NCI-H1092 treated with DMSO at 0.1 percent for 48 hours (cell line): Measurements from ENCODE around the gene TEAD1.

Source experiments
- DNase-seq: peaks from one replicate; lab custom pipeline; 2025; lab: John Stamatoyannopoulos, UW

TEAD1 gene

DNA sequence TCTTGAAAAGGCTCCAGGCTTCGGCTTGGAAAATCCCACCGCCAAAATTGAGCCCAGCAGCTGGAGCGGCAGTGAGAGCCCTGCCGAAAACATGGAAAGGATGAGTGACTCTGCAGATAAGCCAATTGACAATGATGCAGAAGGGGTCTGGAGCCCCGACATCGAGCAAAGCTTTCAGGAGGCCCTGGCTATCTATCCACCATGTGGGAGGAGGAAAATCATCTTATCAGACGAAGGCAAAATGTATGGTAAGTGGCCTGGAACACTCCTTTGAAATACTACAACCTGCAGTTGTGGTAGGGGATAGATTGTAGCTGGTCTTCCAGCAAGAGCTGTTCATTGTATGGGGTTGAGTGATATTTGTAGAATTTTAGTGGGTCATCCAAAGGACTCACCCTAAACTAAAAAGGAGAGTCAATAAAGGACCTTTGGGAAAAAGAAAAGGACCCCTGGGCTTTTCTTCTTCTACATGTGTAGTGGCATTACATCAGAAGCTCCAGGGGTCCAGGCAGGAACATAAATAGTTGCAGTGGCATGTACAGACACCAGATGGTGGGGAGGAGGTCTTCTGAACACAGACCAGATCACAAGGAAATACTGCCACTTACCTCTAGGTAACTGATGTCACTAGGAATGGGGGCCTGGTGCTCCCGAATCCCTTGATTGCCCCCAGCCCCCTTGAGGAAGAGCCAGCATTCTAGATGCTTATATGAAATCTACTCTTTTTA, 90.1 kb downstream of the TEAD1 start:
- DNase-seq, result no peak

GRCh38 chr11:12765428-12765827, 91.2 kb downstream of the TEAD1 start:
- DNase-seq, result peak; percentile 36

GRCh38 chr11:12767027-12767426, 92.8 kb downstream of the TEAD1 start:
- DNase-seq, result no peak

DNA sequence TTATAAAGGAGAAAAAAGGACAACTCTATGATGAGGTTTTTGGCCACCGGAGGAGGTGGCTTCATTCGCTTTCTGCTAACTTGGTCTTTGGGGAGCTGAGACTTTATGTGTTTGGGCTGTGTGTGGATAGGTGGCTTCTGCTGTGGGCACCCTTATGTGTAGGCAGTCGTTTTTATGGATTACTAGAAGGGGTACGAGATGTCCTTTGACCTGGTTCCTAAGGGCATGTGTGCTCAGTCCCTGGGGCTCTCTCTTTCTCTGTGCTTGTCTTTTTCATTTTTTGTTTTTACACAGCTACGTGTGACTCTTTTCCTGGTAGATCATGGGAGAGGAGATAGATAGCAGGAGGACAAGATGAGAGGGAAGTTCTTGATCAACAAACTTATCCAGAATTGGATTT, 93.4 kb downstream of the TEAD1 start:
- DNase-seq, result no peak

- DNase-seq, result no peak
Observed at GRCh38 chr11:12768726-12769673, 94.8 kb downstream of the TEAD1 start.

- DNase-seq, result no peak
Observed at GRCh38 chr11:12769834-12770345, 95.7 kb downstream of the TEAD1 start.

DNA sequence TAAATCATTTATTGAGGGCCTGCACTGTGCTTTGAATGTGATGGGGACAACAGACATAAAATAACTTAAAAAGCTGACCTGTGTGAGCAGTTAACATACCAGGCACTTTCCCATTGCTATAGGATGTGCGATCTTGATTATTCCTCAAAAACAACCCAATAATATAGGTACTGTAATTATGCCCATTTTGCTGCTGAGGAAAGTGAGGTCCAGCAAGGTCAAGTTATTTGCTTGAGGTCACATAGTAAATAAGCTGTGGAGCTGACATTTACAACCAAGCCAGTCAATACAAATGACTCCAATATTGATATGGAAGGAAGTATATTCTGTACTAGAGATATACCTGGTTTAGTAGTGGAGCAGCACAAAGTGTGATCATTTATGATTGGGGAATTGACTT, 96.2 kb downstream of the TEAD1 start:
- DNase-seq, result no peak

GRCh38 chr11:12770966-12771597, 96.9 kb downstream of the TEAD1 start:
- no peak for DNase-seq

DNA sequence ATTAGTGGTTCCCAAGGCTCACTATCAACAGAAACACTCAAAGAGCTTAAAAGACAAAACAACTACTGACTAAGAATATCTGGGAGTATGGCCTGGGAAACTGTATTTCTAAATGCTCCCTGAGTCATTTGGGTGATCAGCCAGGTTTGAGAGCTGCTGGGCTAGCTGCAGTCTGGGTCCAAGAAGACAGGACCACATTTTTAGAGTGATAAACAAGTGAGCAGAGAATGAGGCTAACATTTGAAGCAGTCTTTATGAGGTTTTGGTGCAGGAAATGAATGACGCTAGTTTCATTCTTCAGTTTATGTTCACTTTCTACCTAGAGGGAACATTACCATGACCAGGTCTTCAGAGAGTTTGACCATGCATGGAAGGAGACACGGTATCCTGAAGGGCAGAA, 97.7 kb downstream of the TEAD1 start:
- no peak for DNase-seq

DNA sequence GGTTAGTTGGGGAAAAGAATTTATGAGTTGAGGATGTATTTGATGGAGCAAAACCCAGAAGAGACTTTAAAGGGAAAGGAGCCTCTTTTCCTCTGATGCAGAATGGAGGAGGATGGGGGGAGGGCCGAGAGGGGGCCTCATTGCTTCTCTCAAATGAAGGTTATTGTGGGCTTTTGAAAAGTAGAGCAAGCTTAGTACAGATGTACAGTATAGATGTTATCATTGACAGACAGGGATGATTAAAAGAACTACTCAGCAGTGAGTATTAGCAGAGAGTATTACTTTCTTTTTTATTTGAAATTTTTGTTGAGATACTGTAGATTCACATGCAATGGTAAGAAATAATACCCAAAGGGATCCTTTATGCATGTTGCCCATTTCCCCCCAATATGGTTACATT, 98.1 kb downstream of the TEAD1 start:
- DNase-seq, result no peak

DNA sequence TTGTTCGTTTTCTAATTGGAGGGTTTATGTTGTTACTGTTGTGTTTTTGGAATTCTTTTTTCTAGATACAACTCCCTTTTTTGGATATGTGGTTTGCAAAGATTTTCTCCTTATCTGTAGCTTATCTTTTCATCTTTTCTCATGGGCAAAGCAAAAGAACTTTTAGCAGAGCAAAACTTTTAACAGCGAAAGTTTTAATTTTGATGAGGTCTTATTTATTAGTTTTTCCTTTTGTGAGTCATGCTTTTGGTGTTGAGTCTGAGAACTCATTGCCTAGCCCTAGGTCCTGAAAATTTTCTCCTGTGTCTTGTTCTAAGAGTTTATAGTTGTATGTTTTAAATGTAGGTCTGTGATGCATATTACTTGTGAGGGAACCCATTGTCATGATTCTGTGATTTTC, 99.4 kb downstream of the TEAD1 start:
- no peak for DNase-seq

DNA sequence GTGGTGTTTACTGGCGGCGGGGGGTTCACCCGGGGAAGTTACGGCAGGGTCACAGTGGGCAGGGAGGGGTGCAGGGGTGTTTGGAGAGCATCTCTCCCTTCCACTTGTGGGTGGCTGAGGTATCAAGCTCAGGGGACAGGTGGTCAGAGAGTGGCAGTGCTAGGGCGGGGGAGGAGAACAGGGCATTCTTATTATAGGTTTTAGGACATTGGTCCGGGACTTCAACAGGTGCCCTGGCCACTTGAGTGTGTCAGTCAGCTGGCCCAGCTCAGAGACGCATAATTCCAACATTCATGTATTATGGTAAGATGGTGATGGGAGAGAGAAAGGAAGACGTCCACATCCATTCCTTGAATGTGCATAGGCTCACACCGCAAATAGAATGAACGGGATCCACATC, 101.7 kb downstream of the TEAD1 start:
- no peak for DNase-seq

GRCh38 chr11:12777208-12777874, 103.1 kb downstream of the TEAD1 start:
- peak; percentile 22 for DNase-seq

DNA sequence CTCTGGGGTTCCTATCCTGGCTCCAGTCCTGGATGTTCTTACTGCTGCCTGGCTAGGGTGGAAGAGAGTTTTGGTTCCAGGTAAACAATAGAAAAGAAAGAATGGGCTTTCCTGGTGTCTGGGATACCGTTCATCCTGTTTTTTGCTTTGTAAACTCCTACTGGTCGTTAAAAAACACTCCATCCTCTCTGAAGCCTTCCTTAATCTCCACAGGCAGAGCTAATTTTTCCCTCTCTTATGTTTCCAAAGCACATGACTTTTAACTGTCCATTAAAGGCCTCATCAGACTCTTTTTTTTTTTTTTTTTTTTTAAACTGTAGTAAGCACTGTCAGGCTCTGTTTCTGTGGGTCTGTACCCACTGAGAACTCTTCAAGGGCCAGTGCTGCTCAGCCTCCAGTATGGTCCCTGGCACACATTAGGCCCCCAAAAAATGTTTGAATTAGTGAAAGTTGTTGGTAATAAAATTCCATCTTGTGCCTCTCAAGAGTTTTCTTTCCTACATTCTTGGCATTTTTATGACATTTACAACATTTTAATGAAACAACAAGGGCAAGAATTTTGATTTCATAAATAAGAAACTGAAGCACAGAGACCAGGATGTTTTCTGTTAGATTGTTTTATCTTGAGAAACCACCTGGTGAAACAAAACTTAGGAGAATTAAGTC, 104.2 kb downstream of the TEAD1 start:
- DNase-seq, result peak; percentile 38

DNA sequence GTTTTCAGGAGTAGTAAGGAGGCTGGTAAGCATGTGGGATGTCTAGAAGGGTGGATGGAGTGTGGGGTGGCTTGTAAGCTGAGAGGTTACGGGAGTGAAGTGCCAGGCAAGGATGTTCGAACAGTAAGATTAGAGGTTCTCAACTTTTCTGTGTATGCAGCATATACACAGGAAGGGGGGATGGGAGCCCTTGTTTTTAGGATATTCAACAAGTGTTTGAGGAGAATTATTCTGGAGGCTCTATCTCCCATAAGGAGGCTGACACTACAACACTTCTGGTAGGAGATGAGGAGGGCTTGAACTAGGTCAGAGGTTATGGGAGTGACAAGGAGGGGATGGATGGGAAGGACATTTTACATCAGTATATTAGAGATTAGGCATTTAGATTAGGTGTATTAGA, 109.5 kb downstream of the TEAD1 start:
- no peak for DNase-seq

- no peak for DNase-seq
Observed at GRCh38 chr11:12784445-12784844, 110.2 kb downstream of the TEAD1 start.

DNA sequence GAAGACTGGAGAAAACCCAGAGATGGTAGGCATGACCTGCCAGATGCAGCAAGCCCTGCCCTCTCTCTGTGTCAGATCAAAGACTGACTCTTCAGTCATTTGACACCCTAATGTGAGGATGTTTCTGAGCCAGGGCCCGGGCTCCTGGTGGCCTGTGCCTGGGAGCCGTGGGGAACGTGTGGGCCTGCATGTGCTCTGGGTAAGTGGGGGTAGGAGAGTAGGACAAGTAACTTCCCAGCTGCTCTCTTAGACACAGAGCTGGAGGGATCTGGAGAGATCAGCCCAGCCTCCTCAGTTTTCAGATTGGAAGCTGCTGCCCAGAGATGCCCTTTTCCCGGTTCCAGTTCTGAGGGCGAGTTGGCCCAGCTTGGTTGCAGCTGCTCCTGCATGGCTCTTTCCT, 110.8 kb downstream of the TEAD1 start:
- DNase-seq, result no peak

DNA sequence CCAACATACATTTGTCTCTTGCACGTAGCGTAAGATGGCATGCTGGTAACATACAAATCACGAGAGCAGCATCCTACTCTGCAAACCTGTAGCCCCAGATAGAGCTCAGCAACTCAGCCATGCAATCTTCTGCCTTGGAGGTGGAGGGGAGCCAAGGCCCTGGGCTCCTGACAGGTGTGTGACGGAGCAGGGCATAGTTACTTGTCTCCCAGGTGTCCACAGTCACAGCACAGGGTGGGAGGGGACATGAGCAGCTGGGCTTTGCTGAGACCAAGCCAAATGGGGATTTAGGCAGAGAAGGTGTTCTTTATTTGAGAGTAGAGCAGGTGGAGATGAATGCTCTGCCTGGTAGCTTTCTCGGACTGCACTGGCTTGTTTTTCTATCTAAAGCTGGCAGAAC, 111.7 kb downstream of the TEAD1 start:
- DNase-seq, result peak; percentile 66

DNA sequence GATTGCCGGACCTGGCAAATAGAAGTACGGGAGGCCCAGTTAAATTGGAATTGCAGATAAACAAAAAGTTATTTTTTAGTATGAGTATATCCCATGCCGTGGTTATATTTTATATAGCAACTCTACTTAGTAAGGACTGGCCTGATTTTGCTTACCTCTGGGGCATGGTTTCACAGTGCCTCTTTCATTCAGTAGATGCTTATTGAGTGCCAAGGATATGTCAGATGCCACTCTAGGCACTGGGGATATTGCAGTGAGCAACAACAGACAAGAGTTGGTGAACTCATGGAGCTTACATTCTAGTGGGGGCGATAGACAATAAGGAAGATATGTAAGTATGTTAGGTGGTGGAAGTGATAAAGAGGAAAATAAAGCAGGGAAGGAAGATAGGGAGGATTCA, 112.2 kb downstream of the TEAD1 start:
- DNase-seq, result no peak

DNA sequence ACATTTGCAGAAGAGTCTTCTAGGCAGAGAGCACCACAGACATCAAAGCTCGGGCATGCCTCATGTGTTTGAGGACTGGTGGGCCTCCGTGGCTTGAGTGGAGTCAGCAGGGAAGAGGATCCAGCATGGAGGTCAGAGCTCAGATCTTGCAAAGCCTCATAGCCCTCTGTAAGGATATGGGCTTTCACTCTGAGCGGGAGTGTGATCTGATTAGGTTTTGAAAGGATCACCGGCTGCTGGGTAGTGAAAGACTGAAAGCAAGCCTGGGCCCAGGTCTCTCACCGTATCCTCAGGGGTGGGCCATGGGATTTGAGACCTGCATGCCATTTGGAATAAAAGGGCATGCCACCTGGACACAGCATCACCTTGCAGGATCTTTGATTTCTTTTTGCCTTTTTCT, 112.7 kb downstream of the TEAD1 start:
- no peak for DNase-seq

- no peak for DNase-seq
Observed at GRCh38 chr11:12787847-12788246, 113.6 kb downstream of the TEAD1 start.

GRCh38 chr11:12789054-12789453, 114.8 kb downstream of the TEAD1 start:
- DNase-seq, result no peak
